Measurements from ENCODE around the gene PRM2. TPM values are rescaled to one million over a fixed set of nuclear protein-coding genes. Genes with fewer than 3 reads are reported as not detected.

The PRM2 gene
- total and polyA plus RNA-seq, 2 of the 8 experiments (the other 6 are each of a cell fraction or from before 2014, with no cell fraction given) = not detected

DNA sequence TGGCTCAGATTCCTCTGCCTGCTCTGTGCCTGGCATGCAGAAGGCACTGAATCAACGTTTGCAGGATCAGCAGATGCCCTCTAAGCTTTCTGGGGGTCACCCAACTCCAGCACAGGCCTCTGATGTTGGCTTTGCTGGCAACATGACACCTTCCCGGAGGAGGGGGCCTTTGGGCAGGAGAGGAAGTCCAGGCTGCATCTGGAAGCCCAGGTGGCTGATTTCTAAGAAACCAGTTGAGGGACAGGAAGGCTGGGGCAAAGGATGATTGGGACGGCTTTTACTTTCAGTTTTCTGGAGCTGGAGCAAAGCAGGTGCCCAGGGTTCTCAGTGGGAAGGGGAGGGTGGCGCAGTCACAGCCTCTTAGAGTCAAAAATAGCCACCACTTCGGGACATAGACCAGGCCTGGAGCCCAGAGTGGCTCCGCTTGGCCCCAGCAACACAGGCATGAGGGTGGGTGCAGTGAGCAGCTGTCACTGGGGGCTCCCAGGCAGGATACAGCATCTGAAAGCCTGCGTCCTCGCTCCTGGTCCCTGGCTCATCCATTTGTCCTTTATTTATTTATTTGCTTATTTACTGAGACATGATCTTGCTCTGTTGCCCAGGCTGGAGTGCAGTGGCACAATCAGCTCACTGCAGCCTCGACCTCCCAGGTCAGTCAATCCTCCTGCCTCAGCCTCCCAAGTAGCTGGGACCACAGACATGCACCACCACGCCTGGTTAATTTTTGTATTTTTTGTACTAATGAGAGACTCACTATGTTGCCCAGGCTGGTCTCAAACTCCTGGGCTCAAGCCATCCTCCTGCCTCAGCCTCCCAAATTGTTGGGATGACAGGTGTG lies 35.4 kb downstream of the PRM2 start (continued):
- TF ChIP-seq RAD21 (IDR thresholded peaks at IDR 0.05 in 1 of 2, conservative IDR thresholded peaks at IDR 0.05 in 1 of 2; ENCODE audit: low read depth in 2 of 2, low read length in 2 of 2) = no peak
- no peak for TF ChIP-seq RFX5 (IDR thresholded peaks at IDR 0.05; ENCODE audit: borderline replicate concordance, low read depth, low read length)
- TF ChIP-seq, protein P1, sequence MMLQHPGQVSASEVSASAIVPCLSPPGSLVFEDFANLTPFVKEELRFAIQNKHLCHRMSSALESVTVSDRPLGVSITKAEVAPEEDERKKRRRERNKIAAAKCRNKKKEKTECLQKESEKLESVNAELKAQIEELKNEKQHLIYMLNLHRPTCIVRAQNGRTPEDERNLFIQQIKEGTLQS (IDR thresholded peaks at IDR 0.05; ENCODE audit: insufficient read depth, low read depth, low read length) = no peak
- no peak for TF ChIP-seq EGR1 (IDR thresholded peaks at IDR 0.05; ENCODE audit: borderline replicate concordance, low read depth, low read length)
- TF ChIP-seq YY1 (IDR thresholded peaks at IDR 0.05; ENCODE audit: low read depth, low read length) = no peak
- TF ChIP-seq SIN3A (conservative IDR thresholded peaks at IDR 0.05 in 1 of 2, IDR thresholded peaks at IDR 0.05 in 1 of 2; ENCODE audit: low read depth in 1 of 2, low read length in 2 of 2) = no peak
- TF ChIP-seq KDM4A (IDR thresholded peaks at IDR 0.05; ENCODE audit: low read depth, low read length, severe bottlenecking) = no peak
- TF ChIP-seq, protein P2, sequence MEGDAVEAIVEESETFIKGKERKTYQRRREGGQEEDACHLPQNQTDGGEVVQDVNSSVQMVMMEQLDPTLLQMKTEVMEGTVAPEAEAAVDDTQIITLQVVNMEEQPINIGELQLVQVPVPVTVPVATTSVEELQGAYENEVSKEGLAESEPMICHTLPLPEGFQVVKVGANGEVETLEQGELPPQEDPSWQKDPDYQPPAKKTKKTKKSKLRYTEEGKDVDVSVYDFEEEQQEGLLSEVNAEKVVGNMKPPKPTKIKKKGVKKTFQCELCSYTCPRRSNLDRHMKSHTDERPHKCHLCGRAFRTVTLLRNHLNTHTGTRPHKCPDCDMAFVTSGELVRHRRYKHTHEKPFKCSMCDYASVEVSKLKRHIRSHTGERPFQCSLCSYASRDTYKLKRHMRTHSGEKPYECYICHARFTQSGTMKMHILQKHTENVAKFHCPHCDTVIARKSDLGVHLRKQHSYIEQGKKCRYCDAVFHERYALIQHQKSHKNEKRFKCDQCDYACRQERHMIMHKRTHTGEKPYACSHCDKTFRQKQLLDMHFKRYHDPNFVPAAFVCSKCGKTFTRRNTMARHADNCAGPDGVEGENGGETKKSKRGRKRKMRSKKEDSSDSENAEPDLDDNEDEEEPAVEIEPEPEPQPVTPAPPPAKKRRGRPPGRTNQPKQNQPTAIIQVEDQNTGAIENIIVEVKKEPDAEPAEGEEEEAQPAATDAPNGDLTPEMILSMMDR (IDR thresholded peaks at IDR 0.05; ENCODE audit: control extremely low read depth in 1 of 3, insufficient read depth in 1 of 3, low read depth in 1 of 3, low read length in 3 of 3) = no peak

Measured in H1 (cell line).